ENCODE results near the gene SMIM33.
A peak's percentile ranks its signal among the peaks of the same experiment; 100 is the strongest.

The SMIM33 gene

DNA sequence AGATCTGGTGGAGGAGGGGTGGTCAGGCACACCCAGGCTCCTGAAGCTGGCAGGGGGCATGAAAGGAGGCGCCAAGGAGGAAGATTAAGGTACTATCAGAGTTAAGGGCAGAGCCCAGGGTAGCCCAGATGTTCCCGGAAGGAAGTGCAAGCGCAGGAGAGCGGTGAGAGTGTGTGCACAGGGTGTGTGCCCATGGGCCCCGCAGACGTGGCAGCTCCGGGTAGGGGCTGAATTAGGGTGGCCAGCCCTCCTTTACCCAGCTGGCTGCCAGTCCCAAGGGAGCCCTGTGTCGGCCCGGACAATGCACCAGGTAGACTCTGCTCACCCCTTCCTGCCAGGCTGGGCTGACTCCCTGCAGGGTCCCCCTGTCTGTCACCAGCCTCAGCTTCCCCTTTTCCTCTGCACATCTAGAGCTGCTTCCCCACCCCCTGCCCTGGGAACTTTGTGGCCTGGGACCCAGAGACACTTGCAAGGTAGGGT, at the start of gene SMIM33:
Gene SMIM33, plus strand, starts transcription at position 184 of the 480 bp plus-strand sequence. Its CDS starts 118 bp downstream, at position 302.
- H3K27ac ChIP-seq = no peak within 1 kb of the TSS
- no peak for TF ChIP-seq ZFX (IDR thresholded peaks at IDR 0.05)
- TF ChIP-seq, protein P1, sequence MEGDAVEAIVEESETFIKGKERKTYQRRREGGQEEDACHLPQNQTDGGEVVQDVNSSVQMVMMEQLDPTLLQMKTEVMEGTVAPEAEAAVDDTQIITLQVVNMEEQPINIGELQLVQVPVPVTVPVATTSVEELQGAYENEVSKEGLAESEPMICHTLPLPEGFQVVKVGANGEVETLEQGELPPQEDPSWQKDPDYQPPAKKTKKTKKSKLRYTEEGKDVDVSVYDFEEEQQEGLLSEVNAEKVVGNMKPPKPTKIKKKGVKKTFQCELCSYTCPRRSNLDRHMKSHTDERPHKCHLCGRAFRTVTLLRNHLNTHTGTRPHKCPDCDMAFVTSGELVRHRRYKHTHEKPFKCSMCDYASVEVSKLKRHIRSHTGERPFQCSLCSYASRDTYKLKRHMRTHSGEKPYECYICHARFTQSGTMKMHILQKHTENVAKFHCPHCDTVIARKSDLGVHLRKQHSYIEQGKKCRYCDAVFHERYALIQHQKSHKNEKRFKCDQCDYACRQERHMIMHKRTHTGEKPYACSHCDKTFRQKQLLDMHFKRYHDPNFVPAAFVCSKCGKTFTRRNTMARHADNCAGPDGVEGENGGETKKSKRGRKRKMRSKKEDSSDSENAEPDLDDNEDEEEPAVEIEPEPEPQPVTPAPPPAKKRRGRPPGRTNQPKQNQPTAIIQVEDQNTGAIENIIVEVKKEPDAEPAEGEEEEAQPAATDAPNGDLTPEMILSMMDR (conservative IDR thresholded peaks at IDR 0.05) = no peak

DNA sequence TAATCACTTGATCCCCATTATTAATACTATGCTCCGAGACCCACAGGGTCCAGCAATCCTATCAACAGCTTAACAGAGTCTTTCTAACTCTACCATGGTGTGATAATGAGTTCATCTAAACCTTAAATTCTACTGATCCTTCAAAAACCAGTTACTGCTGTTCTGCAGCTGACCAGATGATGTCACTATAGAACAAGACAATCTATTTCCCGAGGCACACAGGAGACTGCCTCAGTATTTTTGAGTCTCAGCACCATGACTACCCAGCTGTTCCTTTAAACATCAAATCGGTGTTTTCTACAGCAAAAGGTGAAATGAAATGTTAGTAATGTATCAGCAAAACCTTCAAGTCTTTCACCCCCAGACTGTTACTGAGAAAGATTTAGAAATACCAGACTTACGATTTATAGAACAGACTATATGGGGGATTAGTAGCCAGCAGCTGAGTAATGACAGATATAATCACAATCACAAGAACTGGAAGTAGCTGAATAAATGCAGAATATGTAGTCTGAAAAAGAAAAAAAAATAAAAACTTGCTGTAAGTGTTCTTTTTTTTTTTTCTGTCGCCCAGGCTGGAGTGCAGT, 48.4 kb upstream of the SMIM33 start:
- no peak overlapping the region for H3K27ac ChIP-seq
- TF ChIP-seq ZFX (IDR thresholded peaks at IDR 0.05) = no peak
- TF ChIP-seq, protein P1 (conservative IDR thresholded peaks at IDR 0.05) = peak; percentile 92

DNA sequence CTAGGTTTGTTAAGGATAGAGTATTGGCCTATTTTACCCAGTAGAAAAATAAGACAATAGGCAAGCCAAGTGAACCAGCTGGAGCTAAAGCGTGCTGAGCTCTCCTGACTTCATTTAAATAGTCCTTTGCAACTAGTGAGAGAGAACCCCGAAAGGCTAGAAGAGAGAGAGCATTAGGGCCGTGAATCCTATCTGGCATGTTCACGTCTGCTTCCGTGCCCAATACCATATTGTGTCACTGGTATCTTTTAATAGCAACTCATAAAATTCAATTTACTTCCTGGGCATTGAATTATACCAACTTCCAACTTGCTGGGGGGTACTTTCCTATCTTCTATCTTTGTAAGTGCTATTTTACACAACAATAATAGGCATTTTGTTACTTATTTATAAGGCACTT, 45.3 kb upstream of the SMIM33 start:
- H3K27ac ChIP-seq = no peak overlapping the region
- TF ChIP-seq ZFX (IDR thresholded peaks at IDR 0.05) = no peak
- TF ChIP-seq, protein P1 (conservative IDR thresholded peaks at IDR 0.05) = no peak

DNA sequence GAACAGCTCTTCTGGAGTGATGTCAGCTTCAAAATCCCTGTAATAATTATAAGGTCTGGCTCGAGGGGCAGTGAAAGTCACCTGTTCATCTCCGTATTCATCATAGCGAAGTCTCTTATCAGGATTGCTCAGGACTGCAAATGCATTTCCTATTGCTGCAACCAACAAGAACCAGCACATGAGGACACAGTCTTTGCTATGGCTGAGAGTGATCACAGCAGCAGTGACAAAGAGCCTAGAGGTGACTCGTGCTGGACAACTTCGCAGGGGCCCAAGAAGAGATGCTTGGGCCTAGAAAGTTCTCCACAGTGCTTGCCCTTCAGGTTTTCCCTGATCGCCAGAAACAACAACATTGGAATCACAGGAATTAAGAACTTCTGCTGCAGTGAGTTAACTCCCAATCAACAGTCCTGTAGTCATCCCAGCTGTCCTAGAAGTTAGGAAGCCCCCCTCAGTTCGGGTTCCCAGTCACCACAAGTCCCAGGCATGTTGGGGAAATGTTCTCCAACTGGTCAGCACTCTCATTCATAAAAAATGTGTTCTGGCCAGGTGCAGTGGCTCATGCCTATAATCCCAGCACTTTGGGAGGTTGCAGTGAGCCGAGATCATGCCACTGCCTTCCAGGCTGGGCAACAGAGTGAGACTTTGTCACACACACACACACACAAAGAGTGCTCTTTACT, 44.5 kb upstream of the SMIM33 start:
- no peak overlapping the region for H3K27ac ChIP-seq
- TF ChIP-seq, protein P1 (conservative IDR thresholded peaks at IDR 0.05) = no peak
- no peak for TF ChIP-seq ZFX (IDR thresholded peaks at IDR 0.05)

DNA sequence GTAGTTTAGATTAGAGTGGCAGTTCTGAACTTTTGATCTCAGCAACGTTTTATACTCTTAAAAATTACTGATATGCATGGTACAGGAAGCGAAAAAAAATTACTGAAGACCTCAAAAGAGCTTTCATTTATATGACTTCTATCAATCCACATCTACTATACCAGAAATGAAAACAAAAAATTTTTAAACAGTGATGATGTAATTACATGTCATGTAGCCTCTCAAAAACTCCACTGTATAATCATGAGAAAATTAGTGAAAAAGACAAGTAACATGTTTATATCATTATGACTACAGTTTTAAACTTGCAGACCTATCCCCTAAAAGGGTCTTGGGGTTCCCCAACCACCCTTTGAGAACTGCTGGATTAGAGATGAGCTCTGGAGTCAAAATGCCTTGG, 40.8 kb upstream of the SMIM33 start:
- TF ChIP-seq, protein P1 (conservative IDR thresholded peaks at IDR 0.05) = no peak
- no peak for TF ChIP-seq ZFX (IDR thresholded peaks at IDR 0.05)
- no peak overlapping the region for H3K27ac ChIP-seq

DNA sequence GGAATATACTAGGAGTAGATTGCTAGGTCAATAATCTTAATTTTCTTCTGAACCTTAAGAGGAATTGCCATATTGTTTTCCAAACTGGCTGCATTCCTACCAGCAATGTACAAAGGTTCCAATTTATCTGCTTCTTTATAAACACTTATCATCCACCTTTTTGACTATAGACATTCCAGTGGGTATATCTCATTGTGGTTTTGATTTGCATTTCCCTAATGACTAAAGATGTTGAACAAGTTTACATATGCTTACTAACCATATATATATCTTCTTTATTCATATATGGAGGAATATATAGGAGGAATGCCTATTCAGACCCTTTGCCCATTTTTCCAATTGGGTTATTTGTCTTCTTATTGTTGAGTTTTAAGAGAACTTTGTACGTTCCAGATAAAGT, 39.1 kb upstream of the SMIM33 start:
- TF ChIP-seq, protein P1 (conservative IDR thresholded peaks at IDR 0.05) = no peak
- TF ChIP-seq ZFX (IDR thresholded peaks at IDR 0.05) = no peak
- no peak overlapping the region for H3K27ac ChIP-seq

DNA sequence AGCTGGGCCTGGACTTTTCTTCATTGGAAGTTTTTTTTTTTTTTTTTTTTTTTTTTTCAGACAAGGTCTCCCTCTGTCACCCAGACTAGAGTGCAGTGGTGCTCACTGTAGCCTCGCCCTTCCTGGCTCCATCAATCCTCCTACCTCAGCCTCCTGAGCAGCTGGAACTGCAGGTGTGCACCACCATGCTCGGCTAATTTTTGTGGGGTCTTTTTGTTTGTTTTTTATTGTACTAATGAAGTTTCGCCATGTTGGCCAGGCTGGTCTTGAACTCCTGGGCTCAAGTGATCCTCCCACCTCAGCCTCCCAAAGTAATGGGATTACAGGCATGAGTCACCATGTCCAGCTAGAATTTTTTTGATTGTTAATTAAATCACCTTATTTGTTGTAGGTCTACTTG, 35.1 kb upstream of the SMIM33 start:
- TF ChIP-seq, protein P1 (conservative IDR thresholded peaks at IDR 0.05) = no peak
- TF ChIP-seq ZFX (IDR thresholded peaks at IDR 0.05) = no peak
- H3K27ac ChIP-seq = no peak overlapping the region

Data from C4-2B (cell line).